ENCODE measurements around the gene PPFIA2.

GRCh38 chr12:81439344-81439743 lies 319.8 kb downstream of the PPFIA2 start:
- TF ChIP-seq CTCF (IDR thresholded peaks at IDR 0.05), result no peak
- TF ChIP-seq POLR2A (IDR thresholded peaks at IDR 0.05), result no peak

Data from suprapubic skin (tissue), 3 donors.